ENCODE measurements around the gene STK11.
A peak's percentile ranks its signal among the peaks of the same experiment; 100 is the strongest.

STK11 gene

GRCh38 chr19:1275260-1275975 lies 69.8 kb downstream of the STK11 start, which contains the start of gene FAM174C:
FAM174C (plus strand) TSS chr19:1275530; CDS start chr19:1275550, 20 bp downstream.
- peak; percentile 95 for DNase-seq

GRCh38 chr19:1275976-1276627 lies 70.5 kb downstream of the STK11 start:
- no peak for DNase-seq

GRCh38 chr19:1276628-1277022 lies 71.0 kb downstream of the STK11 start:
- DNase-seq = no peak

- DNase-seq = no peak
Observed at GRCh38 chr19:1277061-1277460, 71.5 kb downstream of the STK11 start.
